NCI-H2227 (cell line): Measurements from ENCODE around the gene TMED9.

Experiments used
- DNase-seq: peaks from one replicate; lab custom pipeline; 2025; ENCODE audit not compliant: unreplicated experiment; lab: John Stamatoyannopoulos, UW

TMED9 gene

DNA sequence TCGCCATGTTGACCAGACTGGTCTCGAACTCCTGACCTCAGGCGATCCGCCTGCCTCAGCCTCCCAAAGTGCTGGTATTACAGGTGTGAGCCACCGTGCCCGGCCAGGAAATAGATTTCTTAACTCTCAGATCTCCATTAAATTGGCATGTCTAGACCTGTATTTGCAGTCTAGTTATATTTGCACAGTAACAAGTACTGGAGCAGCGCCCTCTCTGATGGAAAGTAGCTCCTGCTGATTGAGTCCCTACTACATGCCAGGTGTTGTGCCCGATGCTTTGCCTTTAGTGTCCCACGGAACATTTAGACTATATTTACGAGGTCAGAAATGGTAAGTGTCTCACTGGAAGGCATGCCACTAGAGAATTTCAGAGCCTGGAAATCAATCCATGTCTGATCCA, 15.8 kb upstream of the TMED9 start:
- DNase-seq = no peak

DNA sequence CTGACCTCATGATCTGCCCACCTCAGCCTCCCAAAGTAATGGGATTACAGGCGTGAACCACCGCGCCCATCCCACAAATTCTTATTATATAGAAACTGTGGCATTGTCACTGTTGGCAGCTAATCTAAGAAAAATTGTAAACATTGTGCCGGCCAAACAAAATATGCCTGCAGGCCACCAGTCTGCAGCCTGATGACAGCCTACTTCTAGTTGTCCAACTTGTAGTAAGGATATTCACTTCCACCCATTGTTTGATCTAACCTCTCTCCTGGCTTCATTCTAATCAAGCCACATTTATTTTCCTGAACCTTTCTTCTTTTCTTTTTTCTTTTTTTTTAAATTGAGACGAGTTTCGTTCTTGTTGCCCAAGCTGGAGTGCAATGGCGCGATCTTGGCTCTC, 13.7 kb upstream of the TMED9 start:
- no peak for DNase-seq

DNA sequence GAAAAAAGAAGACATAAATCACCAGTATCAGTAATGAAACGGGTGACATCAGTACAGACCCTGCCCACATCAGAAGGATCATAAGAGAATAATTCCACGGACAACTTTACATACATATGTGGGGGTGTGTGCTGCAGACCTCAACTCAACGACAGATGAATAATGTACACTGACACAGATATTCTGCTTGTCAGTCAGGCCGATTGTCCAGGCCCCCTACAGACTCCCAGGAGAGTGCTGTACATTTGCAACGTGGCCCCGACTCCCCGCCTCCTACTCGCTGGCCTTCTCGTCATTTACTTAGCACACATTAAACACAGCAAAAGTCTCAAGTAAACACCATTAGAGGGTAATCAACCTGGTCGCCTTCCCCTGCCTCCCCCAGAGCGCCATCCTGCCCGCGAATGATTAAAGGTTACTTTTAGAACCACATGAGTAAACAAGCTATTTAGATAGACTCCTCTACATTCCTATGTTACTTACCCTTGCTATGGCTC, 3.5 kb upstream of the TMED9 start:
- peak; percentile 8 for DNase-seq

DNA sequence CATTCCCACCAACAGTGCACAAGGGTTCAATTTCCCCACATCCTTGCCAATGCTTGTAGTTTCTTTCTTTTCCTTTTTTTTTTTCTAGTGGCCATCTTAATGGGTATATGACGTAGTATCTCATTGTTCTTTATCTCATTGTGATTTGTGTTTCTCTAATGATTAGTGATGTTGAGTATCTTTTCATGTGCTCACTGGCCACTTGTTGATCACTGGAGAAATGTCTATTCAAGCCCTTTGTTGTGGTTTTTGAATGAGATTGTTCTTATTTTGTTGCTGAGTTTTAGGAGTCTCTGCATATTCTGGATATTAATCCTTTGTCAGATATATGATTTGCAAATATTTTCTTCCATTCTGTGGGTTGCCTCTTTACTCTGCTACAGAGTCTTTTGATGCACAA, 1.6 kb upstream of the TMED9 start:
- no peak for DNase-seq

DNA sequence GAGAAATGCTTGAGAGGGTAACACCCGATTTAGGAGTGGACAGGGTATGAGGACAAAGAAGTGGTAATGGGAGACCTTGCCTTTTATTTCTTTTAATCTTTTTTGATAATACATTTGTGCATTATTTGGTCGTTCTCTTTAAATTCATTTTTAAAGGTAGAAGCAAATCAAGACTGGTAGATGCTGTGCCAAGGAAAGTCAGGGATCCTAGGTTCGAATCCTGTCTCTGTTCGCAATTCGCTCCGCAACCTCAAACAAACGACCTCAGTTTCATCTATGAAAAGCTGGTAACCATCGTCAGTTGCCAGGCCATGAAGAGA, 353 bp upstream of the TMED9 start:
- no peak for DNase-seq

DNA sequence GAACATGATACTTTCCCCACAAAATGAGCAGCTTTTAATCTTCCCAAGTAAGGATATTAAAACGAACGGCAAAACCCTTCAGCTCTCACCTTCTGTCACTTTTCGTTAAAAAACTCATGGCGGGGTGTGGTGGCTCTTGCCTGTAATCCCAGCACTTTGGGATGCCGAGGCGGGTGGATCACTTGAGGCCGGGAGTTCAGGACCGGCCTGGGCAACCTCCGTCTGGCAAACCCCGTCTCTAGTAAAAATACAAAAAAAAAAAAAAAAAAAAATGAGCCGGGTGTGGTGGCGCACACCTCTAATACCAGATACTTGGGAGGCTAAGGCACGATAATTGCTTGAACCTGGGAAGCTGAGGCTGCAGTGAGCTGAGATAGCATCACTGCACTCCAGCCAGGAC, 902 bp downstream of the TMED9 start:
- no peak for DNase-seq

DNA sequence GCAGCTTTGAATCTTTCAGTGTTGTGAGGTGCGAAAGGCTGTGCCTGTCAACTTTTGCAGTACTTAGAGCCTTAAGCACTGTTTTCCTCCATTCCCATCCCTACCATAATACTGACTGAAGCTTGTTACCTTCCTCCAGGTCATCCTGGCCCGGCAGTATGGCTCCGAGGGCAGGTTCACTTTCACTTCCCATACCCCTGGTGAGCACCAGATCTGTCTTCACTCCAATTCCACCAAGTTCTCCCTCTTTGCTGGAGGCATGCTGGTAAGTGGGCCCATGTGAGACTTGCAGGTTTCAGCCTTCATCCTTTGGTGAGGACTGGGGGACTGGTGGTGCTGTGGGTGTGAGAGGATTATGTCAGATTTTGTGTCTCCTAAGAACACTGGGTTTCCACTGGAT, 1.5 kb downstream of the TMED9 start:
- DNase-seq = no peak

DNA sequence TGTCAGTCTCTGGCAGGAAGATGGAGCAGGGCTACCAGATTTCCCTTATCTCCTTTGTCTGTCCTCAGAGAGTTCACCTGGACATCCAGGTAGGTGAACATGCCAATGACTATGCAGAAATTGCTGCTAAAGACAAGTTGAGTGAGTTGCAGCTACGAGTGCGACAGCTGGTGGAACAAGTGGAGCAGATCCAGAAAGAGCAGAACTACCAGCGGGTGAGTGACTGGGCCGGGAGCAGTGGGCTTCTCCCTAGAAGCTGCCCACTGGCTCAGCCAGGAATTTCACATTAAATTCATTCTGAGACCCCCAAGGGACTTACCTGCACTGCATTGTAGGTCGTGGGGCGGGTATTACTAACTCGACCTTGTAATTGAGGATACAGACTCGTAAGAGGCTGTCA, 2.1 kb downstream of the TMED9 start:
- DNase-seq = no peak

DNA sequence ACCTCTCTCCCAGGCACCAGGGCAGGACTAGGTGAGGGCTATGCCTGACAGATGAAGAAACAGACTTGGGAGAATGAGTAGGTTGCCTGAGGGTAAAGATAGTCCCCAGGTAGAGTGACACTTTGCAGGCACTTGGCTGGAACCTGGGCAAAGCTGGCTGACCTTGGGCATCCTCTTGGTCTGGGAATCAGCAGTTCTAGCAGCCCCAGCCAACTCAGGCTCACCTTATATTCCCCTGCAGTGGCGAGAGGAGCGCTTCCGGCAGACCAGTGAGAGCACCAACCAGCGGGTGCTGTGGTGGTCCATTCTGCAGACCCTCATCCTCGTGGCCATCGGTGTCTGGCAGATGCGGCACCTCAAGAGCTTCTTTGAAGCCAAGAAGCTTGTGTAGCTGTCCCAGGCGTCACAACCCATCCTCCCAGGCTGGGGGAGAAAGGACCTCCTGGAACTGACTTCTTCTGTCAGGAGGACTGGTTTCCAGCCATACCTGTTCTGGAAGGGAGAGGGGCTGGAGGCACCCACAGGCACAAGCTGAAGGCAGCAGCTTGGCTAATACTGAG, 3.1 kb downstream of the TMED9 start:
- no peak for DNase-seq

DNA sequence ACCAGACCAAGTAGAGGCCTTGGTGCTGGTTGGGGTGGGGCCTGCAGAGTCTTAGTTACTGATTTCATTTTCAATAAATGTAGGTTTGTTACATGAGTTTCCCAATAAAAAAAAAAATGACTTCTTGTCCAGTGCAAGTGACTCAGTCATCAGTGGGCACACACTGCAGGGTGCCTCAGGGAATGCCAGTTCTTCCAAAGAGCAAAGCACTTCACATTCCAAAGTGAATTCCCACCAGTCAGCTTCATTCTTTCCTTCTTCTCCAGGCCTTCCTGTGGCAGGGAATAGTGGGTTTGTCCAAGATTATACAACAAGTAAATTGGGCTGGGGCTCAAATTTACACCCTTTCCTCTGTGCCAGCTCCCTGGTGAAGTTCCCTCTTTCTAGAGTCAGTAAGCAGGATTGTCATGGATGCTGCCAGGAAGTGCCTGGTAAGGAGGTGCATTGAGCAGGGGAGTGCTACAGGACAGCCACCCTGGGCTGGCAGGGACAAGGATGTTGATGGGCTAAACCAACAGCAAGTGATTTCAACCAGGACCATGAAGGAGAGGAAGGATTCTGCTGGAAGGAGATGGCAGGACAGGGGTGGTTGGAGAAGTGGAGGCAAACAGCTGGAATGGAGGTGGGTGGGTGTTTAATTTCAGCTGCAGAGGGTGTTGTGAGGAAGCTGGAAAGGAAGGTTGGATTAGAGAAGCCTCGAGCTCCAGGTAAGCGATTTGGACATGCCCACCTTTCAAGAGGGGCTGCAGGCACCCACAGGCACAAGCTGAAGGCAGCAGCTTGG, 4.2 kb downstream of the TMED9 start:
- no peak for DNase-seq

DNA sequence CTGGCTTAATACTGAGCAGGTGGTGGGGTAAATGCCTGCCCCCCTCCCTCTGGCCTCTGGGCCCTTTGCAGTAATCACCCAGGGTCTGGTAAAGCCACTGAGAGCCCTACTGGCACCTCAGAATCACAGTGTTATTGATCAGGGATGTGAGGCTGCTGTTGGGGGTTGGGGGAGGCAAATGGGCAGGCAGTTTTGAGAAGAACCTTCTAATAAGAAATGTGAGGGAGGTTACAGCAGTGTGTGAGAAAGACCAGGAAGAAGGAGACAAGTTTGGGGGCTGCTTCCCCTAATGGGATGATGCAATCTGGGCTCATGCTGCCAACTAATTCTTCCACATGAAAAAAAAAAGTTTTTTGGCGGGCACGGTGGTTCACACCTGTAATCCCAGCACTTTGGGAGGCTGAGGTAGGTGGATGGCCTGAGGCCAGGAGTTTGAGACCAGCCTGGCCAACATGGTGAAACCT, 4.8 kb downstream of the TMED9 start:
- no peak for DNase-seq

DNA sequence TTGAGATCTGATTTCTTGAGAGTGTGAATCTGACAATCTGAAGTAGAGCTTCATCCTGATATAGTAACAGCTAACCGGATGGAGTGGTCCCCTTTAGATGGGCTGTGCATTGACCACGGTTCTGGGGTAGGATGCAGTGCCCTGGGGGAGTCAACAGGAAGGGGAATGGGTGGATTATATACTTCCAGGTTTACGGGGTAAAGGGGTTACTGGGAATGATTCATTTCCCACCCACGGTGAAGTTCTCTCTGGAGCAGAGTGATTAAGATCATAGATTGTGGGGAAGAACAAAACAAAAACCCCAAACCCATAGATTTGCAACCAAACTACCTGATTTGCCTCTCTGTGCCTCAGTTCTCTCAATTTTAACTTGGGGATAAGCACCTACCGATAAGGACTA, 6.5 kb downstream of the TMED9 start:
- DNase-seq = no peak

DNA sequence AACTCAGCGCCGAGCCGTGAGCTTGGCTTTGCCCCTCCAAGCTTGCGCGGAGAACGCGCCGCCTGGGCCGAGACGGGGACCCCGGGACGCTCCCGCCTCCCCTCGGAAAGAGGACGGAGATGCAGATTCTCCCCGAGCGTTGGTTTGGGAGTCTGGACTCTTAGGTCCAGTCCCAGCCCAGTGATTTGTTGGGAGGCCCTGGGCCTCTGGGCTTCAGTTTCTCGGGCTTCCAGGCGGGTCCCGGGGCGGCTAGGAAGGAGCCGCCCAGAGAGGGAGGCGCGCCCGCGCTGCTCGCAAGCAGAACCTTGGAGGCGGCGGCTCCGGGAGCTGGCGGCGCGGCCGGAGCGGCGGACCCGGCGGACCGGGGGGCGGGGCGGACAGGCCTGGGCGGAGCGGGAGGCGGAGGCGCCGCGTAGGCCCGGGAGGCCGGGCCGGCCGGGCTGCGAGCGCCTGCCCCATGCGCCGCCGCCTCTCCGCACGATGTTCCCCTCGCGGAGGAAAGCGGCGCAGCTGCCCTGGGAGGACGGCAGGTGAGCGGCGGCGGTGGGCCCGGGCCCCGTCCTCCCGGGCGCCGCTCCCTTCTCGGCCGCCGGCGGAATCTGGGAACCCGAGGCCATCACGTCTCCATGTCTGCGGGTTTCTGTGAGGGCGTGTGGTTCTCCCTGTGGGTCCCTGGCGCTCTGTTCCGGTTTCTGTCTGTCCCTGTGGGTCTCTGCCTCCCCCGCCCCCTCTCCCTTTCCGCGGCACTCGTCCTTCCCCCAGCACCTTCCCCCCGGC, 7.9 kb downstream of the TMED9 start, which contains the start of gene B4GALT7:
B4GALT7 (plus strand) TSS at position 402 of the 777 bp plus-strand sequence; CDS start at position 481, 79 bp downstream.
- peak; percentile 80 for DNase-seq

DNA sequence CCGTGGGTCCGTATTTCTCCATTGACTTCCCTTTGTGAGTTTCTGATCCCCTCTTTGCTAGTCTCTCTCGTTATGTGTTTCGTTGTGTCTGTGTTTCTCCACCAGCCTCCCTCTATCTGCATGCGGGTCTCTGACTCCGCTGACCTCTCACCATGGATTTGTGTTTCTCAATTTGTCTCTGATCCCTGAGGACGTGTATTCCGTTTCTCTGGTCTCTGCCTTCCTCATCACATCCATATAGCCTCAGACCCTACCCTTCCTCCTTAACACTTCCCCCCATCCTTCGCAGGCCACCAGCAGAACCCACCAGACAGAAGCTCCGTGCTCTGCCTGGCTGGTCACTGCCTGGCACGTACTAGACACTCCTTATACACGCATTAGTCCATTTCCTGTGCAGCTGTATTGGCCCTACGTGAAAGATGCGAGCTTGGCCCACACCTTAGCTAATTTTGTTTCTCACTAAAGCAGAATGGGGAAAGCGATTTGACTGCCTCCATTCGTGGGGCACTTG, 8.6 kb downstream of the TMED9 start:
- no peak for DNase-seq

DNA sequence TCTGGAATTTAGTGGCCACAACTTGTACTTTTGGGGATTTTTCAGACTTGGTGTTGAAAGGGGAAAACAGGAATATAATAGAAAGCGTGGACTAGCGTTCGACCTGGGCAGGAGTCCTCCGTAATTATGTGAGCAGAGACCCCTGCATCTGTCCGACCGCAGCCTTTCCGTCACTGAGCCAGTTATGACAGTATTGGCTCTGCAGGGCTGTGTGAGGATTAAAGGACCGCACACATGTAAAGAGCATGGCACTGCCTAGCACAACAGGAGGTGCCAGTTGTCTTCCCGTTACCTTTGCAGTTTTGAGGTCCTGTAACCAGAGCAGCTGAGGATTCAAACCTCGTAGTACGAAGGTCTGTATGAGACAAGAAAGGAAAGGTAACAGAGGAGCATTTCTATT, 9.1 kb downstream of the TMED9 start:
- no peak for DNase-seq

DNA sequence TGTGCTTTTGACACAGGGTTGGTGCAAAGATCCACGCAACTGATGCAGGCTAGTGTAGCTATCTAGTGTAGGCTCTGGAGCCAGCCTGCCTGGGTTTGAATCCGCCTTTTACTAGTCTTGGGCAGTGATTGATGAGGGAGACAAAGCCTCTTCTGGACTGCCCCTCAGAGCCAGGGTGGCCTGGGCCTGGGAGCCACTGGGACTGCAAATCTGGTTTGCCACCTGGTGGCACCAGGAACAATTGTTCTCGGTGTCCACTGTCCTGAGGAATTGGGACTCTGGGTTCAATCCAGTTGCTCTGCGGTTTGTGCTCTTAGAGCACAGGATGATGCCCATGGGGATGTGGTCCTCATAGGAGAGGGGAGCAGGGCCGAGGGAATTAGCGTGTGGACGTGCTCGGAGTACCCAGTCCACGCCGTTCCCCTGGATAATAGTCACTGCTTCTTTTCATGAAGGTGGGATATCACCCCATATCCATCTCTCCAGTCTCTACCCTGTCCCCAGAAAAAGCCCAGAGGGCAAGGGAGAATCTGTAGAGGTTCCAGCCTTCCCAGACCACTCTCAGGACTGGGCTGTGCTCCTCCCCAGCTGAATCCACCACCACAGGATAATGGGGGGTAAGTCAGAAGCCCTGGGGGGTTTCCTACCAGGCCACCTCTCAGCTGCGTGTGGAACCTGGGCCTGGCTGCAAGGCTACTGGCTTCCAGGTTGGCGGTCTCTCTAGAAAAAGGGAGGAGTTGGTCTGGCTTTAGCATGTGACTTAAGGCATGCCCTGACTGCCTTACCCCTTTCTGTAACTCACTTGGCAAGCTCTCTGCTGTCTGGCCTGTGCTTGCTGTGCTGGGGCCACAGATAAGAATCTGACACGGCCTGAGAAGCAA, 9.8 kb downstream of the TMED9 start:
- peak; percentile 4 for DNase-seq

DNA sequence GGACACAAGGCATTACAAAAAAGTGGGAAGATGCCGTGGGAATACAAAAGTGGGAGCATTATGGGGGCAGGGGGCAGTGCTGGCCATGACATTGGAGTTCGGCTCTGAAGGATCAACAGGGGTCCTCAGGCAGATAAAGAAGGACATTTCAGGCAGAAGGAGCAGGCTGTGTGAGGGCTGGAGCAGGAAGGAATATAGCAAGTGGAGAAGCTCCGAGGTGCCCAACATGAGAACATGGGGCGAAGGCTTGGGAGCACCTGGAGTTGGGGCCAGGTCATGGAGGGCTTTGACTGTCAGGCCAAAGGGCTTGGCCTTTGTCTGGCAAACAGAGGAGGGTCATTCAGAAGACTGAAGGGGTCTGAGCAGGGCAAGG, 10.4 kb downstream of the TMED9 start:
- DNase-seq = no peak

DNA sequence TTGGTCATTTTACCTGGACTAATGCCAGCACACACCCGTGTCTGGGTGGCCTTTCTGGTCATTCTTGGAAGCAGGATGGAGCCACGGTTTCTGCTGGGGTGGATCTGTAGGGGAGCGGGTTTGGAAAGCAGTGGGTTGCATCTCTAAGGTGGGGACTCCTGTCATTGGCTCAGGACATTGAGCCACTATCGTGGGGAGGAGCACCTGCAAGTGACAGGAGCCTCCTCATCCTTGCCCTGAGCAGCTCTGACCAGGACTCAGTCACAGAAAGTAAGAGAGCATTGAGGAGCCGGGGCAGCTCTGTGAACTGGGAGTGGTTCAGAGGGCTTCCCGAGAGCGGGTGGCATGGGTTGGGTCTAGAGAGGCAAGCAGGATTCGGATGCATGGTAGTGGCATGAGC, 11.6 kb downstream of the TMED9 start:
- no peak for DNase-seq

DNA sequence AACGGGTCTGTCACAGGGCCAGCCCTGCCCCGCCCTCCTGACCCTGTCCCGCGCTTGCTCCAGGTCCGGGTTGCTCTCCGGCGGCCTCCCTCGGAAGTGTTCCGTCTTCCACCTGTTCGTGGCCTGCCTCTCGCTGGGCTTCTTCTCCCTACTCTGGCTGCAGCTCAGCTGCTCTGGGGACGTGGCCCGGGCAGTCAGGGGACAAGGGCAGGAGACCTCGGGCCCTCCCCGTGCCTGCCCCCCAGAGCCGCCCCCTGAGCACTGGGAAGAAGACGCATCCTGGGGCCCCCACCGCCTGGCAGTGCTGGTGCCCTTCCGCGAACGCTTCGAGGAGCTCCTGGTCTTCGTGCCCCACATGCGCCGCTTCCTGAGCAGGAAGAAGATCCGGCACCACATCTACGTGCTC, 12.1 kb downstream of the TMED9 start:
- no peak for DNase-seq

DNA sequence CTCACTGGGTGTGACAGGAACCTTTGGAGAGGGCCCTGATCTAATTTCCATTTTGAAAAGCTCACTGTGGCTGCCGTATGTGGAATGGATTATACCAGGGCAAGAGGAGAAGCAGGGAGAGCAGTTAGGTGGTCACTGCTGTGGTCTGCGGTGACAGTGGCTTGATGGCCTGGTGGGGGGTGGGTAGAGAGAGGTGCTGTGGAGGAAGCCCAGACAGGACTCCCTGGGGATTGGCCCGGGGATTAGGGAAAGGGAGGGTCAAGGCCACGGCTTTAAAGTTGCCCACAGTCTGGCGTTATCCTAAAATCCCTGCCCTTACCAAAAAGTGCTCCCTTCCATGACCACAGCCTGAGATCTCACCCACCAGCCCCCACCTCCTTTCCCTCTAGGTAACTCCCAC, 12.7 kb downstream of the TMED9 start:
- DNase-seq = no peak

DNA sequence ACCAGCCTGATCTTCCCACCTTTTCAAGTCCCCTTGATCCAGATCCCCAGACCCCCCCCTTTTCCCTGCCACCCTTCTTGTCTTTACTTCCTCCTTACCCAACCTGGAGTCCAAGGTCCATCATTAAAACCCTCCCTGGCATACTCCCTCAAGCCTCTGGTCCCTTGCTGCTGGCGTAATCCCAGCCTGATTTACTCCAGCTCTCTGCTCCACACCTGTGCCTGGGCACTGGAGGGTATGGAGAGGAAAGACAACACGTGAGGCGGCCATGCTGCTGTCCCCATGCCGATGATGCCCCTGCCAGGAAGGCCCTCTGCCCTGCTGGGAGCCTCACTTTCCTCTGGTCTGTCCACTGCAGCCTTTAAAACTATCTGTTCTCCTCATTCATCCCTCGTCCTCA, 13.1 kb downstream of the TMED9 start:
- DNase-seq = no peak
